Stimulated activated naive CD8-positive, alpha-beta T cell treated with anti-CD3 and anti-CD28 coated beads, Interleukin-15, Interleukin-2, amounts not matched to agents 100 ng/mL and 50 ng/mL, for 24 hours (primary cell): ENCODE results near the gene MFN1.

ENCODE experiments used
- H3K27ac Mint-ChIP-seq: one replicate; pipeline ENCODE4 v1.8.0; 2021; ENCODE audit warnings: mild to moderate bottlenecking, mixed read lengths
- H3K27me3 Mint-ChIP-seq: one replicate; pipeline ENCODE4 v1.8.0; 2021; ENCODE audit warnings: mixed read lengths
- H3K36me3 Mint-ChIP-seq: one replicate; pipeline ENCODE4 v1.8.0; 2021; ENCODE audit warnings: low read depth, mixed read lengths
- H3K4me1 Mint-ChIP-seq: one replicate; pipeline ENCODE4 v1.8.0; 2021; ENCODE audit warnings: low read depth, mixed read lengths
- H3K4me3 Mint-ChIP-seq: one replicate; pipeline ENCODE4 v1.8.0; 2021; ENCODE audit warnings: mild to moderate bottlenecking, mixed read lengths
- H3K9me3 Mint-ChIP-seq: one replicate; pipeline ENCODE4 v1.8.0; 2021; ENCODE audit warnings: mixed read lengths

The MFN1 gene

GRCh38 chr3:179323197-179324110 is 24.1 kb upstream of the MFN1 start:
- H3K27me3 Mint-ChIP-seq: no peaks in the 10 kb centered on the region

DNA sequence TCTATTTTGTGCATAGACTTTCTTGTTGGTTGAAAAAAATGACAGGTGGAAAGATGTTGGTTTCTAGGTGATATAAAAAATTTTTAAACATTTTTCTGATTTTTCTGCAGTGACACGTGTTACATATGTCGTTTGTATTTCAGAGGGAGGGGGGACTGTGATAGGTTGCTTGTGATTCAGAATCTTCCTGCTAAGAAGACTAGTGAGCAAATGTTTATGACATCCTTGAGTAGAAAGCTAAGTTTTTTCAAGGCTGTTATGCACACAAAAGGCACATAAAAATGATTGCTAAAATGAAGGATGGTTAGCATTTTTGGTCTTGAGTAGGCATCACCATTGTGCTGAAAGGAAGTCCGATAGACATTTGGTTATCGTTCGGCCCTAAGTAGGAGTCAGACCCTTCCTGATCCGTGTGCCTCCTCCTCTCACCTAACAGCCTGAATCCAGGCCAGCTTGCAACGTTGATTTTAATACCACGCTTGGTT is 23.2 kb upstream of the MFN1 start:
- Mint-ChIP-seq H3K9me3 (no peaks in the 10 kb centered on the region), H3K27me3 (no peaks in the 10 kb centered on the region), H3K4me3 (peak overlapping the region; percentile 95), H3K27ac (peak overlapping the region; percentile 97), H3K4me1 (peaks cover 44% of the 10 kb centered on the region), H3K36me3 (peaks cover 36% of the 10 kb centered on the region)

More at GRCh38 chr3:179323197-179324110, 24.1 kb upstream of the MFN1 start:
- peaks cover 44% of the 10 kb centered on the region for H3K4me1 Mint-ChIP-seq
- H3K4me3 Mint-ChIP-seq: peak overlapping the region; percentile 95
- H3K27ac Mint-ChIP-seq: peak overlapping the region; percentile 97
- H3K36me3 Mint-ChIP-seq: peaks cover 31% of the 10 kb centered on the region
- H3K9me3 Mint-ChIP-seq: no peaks in the 10 kb centered on the region

DNA sequence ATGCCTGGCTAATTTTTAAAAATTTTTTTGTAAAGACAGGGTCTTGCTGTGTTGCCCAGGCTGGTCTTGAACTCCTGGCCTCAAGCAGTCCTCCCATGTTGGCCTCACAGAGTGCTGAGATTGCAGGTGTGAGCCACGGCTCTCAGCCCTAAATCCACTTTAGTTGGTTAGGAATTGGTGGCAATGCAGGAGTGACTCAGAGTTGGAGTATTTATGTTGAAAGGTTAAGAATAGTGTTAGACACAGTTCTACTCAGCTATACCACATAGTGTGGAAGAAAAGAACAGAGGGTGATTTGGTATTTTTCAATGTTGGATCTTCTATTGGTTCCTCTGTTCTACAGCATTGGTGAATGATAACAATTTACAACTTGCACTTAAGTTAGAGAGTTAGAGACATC is 17.1 kb upstream of the MFN1 start:
- H3K27ac Mint-ChIP-seq: no peak overlapping the region
- H3K9me3 Mint-ChIP-seq: no peaks in the 10 kb centered on the region

DNA sequence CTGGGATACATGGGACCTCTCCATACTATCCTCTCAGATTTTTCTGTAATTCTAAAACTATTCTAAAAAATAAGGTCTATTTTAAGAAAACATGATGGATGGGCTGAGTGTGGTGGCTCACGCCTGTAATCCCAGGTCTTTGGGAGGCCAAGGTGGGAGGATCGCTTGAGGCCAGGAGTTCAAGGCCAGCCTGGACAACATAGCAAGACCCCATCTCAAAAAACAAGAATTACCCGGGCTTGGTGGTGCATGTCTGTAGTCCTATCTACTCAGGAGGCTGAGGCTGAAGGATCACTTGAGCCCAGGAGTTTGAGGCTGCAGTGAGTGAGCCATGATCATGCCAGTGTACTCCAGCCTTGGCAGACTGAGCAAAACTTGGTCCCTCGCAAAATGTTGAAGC is 15.3 kb upstream of the MFN1 start:
- Mint-ChIP-seq H3K36me3 (peaks cover 76% of the 10 kb centered on the region), H3K27me3 (no peaks in the 10 kb centered on the region), H3K27ac (no peak overlapping the region), H3K4me3 (no peak overlapping the region), H3K9me3 (no peaks in the 10 kb centered on the region), H3K4me1 (peaks cover 9% of the 10 kb centered on the region)

More for the DNA sequence above, 17.1 kb upstream of the MFN1 start:
- Mint-ChIP-seq H3K4me3 (no peak overlapping the region), H3K4me1 (peaks cover 18% of the 10 kb centered on the region), H3K27me3 (no peaks in the 10 kb centered on the region), H3K36me3 (peaks cover 67% of the 10 kb centered on the region)

DNA sequence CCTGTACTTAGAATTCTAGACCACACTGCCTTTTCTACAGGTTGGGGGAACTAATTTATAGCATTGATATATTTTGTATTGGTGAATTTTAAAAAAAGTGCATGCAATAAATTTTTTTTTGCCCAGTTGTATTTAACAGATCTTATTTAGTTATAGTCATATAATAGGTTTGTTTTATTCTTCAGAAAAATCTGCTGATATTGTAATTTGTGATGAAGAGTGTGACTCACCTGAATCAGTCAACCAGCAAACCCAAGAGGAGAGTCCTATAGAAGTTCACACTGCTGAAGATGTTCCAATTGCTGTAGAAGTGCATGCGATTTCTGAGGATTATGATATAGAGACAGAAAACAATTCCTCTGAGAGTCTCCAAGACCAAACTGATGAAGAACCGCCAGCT is 14.4 kb upstream of the MFN1 start:
- no peaks in the 10 kb centered on the region for H3K9me3 Mint-ChIP-seq
- H3K36me3 Mint-ChIP-seq: peaks cover 75% of the 10 kb centered on the region
- no peak overlapping the region for H3K4me3 Mint-ChIP-seq
- no peaks in the 10 kb centered on the region for H3K27me3 Mint-ChIP-seq
- peaks cover under 1% of the 10 kb centered on the region for H3K4me1 Mint-ChIP-seq
- H3K27ac Mint-ChIP-seq: no peak overlapping the region

DNA sequence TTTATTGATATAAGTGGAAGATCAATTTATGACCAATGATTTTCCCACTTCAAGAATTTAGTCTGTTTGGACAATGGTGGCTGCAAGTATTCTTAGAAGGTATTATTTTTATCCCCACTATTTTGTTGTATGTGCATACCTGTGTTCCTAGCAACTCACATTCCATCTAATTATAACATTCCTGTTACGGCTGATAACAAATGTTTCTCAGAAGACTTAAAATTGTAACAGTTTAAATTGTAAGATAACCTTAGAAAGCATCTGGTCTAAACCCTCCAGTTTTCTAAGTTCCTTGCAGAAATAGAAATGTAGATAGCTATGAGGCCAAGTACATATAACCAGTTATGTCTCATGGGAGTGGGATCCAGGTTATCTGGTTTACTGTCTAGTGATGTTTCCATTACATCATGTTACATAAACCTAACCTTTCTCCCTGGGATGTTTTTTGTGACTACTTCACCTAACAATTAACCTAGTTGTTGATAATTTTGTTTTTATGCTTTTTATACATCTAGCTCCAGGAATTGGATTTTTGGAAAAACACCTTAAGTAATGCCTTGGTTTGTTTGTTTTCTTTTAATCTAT is 11.1 kb upstream of the MFN1 start:
- no peaks in the 10 kb centered on the region for H3K9me3 Mint-ChIP-seq
- H3K4me1 Mint-ChIP-seq: no peaks in the 10 kb centered on the region
- no peak overlapping the region for H3K4me3 Mint-ChIP-seq
- no peaks in the 10 kb centered on the region for H3K27me3 Mint-ChIP-seq
- peaks cover 61% of the 10 kb centered on the region for H3K36me3 Mint-ChIP-seq
- no peak overlapping the region for H3K27ac Mint-ChIP-seq

DNA sequence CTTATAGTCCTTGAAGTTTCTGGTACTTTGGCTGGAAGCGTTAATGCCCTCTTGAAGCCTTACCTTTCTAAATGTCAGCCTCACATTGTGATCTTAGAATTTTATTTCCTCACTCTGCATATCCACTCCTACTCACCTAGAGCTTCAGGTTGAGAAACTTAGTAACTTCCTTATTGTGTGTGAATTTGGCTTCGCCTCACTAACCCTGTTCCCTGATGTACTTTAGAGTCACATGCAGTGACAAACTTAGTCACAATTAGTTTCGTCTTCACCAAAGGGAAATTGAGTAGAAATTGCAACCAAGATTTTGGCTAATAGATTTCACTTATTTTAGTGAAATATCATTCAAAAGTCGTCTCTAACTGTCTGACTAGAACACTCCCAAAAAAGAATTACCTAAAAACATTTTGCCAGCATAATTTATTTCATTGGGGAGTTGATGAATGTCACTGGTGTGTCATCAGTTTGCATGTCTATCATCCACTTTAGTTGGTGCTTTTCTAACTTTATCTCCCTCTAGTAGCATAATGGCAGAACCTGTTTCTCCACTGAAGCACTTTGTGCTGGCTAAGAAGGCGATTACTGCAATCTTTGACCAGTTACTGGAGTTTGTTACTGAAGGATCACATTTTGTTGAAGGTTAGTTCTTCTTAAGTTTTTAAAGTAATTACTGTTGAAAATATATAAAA is 960 bp downstream of the MFN1 start:
- Mint-ChIP-seq H3K9me3 (no peaks in the 10 kb centered on the region), H3K4me1 (peaks cover 24% of the 10 kb centered on the region), H3K27ac (peak overlapping the region; percentile 95), H3K36me3 (peaks cover 33% of the 10 kb centered on the region), H3K4me3 (peak overlapping the region; percentile 99), H3K27me3 (no peaks in the 10 kb centered on the region)

- Mint-ChIP-seq H3K4me3 (no peak overlapping the region), H3K4me1 (peaks cover 15% of the 10 kb centered on the region), H3K27me3 (no peaks in the 10 kb centered on the region), H3K27ac (peak overlapping the region; percentile 50), H3K9me3 (no peaks in the 10 kb centered on the region), H3K36me3 (peaks cover 67% of the 10 kb centered on the region)
Observed at GRCh38 chr3:179355996-179356395, 8.5 kb downstream of the MFN1 start.

DNA sequence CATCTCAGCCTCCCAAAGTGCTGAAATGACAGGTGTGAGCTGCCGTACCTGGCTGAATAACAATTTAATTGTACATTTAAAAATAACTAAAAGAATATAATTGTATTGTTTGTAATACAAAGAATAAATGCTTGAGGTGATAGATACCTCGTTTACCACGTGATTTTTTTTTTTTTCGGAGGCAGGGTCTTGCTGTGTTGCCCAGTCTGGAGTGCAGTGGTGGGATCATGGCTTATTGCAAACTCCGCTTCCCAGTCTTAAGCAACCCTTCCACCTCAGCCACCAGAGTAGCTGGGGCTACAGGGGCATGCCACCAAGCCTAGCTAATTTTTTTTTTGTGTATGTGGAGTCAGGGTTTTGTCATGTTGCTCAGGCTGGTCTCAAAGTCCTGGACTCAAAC is 15.8 kb downstream of the MFN1 start:
- no peak overlapping the region for H3K4me3 Mint-ChIP-seq
- H3K27me3 Mint-ChIP-seq: no peaks in the 10 kb centered on the region
- no peak overlapping the region for H3K27ac Mint-ChIP-seq
- peaks cover 53% of the 10 kb centered on the region for H3K36me3 Mint-ChIP-seq
- no peaks in the 10 kb centered on the region for H3K4me1 Mint-ChIP-seq
- H3K9me3 Mint-ChIP-seq: no peaks in the 10 kb centered on the region

- Mint-ChIP-seq H3K27ac (no peak overlapping the region), H3K27me3 (no peaks in the 10 kb centered on the region), H3K36me3 (peaks cover 36% of the 10 kb centered on the region), H3K4me3 (no peak overlapping the region), H3K4me1 (no peaks in the 10 kb centered on the region), H3K9me3 (no peaks in the 10 kb centered on the region)
Observed at GRCh38 chr3:179369621-179370020, 22.1 kb downstream of the MFN1 start.

- Mint-ChIP-seq H3K27me3 (no peaks in the 10 kb centered on the region), H3K4me1 (no peaks in the 10 kb centered on the region), H3K27ac (no peak overlapping the region), H3K4me3 (no peak overlapping the region), H3K9me3 (no peaks in the 10 kb centered on the region), H3K36me3 (peaks cover 40% of the 10 kb centered on the region)
Observed at GRCh38 chr3:179373938-179374337, 26.4 kb downstream of the MFN1 start.

DNA sequence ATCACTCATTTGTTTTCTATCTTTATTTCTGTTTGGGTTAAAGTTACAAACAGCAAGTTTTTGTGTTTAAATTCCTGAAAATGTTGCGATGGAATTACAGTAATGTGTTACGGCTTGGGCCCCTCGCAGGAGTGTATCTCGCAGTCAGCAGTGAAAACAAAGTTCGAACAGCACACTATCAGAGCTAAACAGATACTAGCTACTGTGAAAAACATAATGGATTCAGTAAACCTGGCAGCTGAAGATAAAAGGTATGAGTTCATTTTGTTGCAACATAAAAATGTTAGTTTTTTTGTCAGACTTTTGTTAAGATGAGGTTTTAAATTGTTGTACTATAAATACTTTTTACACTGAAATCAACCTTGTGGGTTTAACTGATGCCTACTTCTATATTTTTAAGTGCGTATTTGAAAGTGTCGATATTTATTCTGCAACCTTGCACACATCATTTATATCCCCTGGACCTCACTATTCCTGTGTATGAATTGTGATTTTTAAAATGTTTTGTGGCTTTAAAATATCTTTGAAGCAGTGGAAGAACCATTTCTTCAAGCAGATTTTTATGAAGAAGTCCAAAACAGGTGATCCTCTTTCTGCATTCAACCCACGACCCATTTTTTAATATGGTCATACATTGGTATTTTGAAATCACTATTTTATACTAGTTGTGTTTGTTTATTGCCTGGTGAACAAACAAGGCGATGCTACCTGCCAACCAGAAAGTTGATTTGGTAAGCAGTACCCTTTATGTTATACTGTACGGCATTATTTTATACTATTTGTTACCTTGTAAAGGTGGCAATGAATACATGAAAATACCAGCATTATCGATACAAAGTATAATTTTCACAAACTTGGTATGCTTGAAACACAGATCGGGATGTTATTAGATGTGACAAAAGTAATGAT is 27.8 kb downstream of the MFN1 start:
- Mint-ChIP-seq H3K4me3 (no peak overlapping the region), H3K9me3 (no peaks in the 10 kb centered on the region), H3K27ac (no peak overlapping the region), H3K36me3 (peaks cover 50% of the 10 kb centered on the region), H3K4me1 (no peaks in the 10 kb centered on the region), H3K27me3 (no peaks in the 10 kb centered on the region)

- no peaks in the 10 kb centered on the region for H3K9me3 Mint-ChIP-seq
- no peaks in the 10 kb centered on the region for H3K27me3 Mint-ChIP-seq
- H3K27ac Mint-ChIP-seq: no peak overlapping the region
- peaks cover 53% of the 10 kb centered on the region for H3K36me3 Mint-ChIP-seq
- H3K4me3 Mint-ChIP-seq: no peak overlapping the region
- H3K4me1 Mint-ChIP-seq: no peaks in the 10 kb centered on the region
Observed at GRCh38 chr3:179376474-179376873, 29.0 kb downstream of the MFN1 start.

- Mint-ChIP-seq H3K4me1 (no peaks in the 10 kb centered on the region), H3K4me3 (no peak overlapping the region), H3K9me3 (no peaks in the 10 kb centered on the region), H3K36me3 (peaks cover 54% of the 10 kb centered on the region), H3K27me3 (no peaks in the 10 kb centered on the region), H3K27ac (no peak overlapping the region)
Observed at GRCh38 chr3:179391906-179392305, 44.4 kb downstream of the MFN1 start.
